ENCODE measurements around the gene SEMA5A.

SEMA5A gene

DNA sequence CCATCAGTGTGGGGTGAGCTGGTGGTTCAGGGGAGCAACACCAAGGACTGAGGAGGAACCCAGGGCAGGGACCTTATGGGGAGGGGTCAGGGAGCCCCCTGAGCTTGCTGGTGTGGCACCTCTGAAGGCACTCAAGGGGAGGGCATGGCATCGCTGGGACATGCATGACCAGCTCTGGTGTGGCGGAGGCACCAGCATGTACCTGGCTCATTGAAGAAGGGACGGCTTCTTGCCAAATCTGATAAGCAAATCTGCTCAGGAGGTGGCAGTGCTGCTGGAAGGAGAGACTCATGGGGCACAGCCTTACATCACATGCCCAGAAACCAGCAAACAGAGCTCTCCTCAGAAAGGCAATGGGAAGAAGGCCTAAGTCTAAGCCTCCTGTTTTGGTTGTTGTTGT, 421.8 kb downstream of the SEMA5A start:
- Histone ChIP-seq H3K4me2 (ENCODE audit: low read length, poor library complexity, severe bottlenecking) (no peak overlapping the region), H3K4me3 (ENCODE audit: insufficient read depth in 1 of 2, low read depth in 1 of 2, low read length in 2 of 2) (no peak overlapping the region), H2AK5ac (ENCODE audit: low read length, severe bottlenecking) (no peak overlapping the region), H4K91ac (ENCODE audit: low read length) (no peak overlapping the region), H3K9me3 (ENCODE audit: control insufficient read depth, low read length) (no peaks in the 10 kb centered on the region), H3K9ac (ENCODE audit: low read length) (no peak overlapping the region), H2BK120ac (ENCODE audit: low read depth, low read length) (no peak overlapping the region), H3K23ac (ENCODE audit: low read length in 2 of 2) (no peak overlapping the region), H4K8ac (ENCODE audit: low read length) (no peak overlapping the region), H3K79me1 (replicated peaks; ENCODE audit: low read length, poor library complexity, severe bottlenecking) (peaks cover 6% of the 10 kb centered on the region), H2BK12ac (ENCODE audit: low read length in 2 of 2) (no peak overlapping the region), H2BK15ac (ENCODE audit: low read depth, poor library complexity, severe bottlenecking) (no peak overlapping the region), H3K14ac (ENCODE audit: low read length in 2 of 2) (no peak overlapping the region), H3K36me3 (ENCODE audit: control insufficient read depth in 1 of 2, insufficient read depth in 2 of 2, low read depth in 1 of 2, low read length in 2 of 2) (peaks cover 0 to 10% of the 10 kb centered on the region in 2 experiments), H2BK5ac (ENCODE audit: low read depth, low read length, poor library complexity, severe bottlenecking) (no peak overlapping the region), H3K27me3 (ENCODE audit: control insufficient read depth in 1 of 2, insufficient read depth in 1 of 2, low read length in 2 of 2) (no peaks in the 10 kb centered on the region), H3K4ac (ENCODE audit: low read depth in 1 of 2, low read length in 2 of 2) (no peak overlapping the region), H3K18ac (ENCODE audit: low read depth in 1 of 2, low read length in 2 of 2) (no peak overlapping the region), H3K27ac (ENCODE audit: low read length, poor library complexity, severe bottlenecking) (no peak overlapping the region), H2AFZ (ENCODE audit: low read depth, low read length) (no peak overlapping the region), H3K4me1 (ENCODE audit: control insufficient read depth, insufficient read depth, low read depth, low read length) (peaks cover 6% of the 10 kb centered on the region)
- DNase-seq: no peak
- WGBS: 91% methylated on average over 3 of the region's 3 CpGs

DNA sequence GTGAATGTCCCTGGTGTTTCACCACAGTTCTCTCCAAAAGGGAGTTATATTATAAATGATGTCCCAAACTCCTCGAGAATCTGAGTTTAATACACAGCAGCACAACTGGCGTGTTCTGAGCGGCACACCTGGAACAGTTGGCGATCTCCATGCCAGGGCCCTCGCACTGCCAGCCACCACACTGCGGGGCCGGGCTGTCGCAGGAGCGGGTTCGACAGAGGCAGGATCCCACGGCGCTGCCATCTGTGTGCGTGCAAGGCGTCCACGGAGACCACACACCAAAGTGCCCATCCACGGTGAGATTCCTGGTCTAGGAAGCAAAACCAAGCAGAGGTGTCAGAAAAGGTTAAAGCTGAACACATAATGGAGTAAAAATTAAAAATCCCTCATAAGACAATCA, 423.3 kb downstream of the SEMA5A start:
- no peak overlapping the region for H2BK5ac ChIP-seq (ENCODE audit: low read depth, low read length, poor library complexity, severe bottlenecking)
- peaks cover 4% of the 10 kb centered on the region for H3K79me1 ChIP-seq (replicated peaks; ENCODE audit: low read length, poor library complexity, severe bottlenecking)
- no peak overlapping the region for H3K9ac ChIP-seq (ENCODE audit: low read length)
- no peak overlapping the region for H3K4me3 ChIP-seq (ENCODE audit: insufficient read depth in 1 of 2, low read depth in 1 of 2, low read length in 2 of 2)
- H3K18ac ChIP-seq (ENCODE audit: low read depth in 1 of 2, low read length in 2 of 2): no peak overlapping the region
- no peaks in the 10 kb centered on the region for H3K27me3 ChIP-seq (ENCODE audit: control insufficient read depth in 1 of 2, insufficient read depth in 1 of 2, low read length in 2 of 2)
- H3K9me3 ChIP-seq (ENCODE audit: control insufficient read depth, low read length): no peaks in the 10 kb centered on the region
- no peak overlapping the region for H4K8ac ChIP-seq (ENCODE audit: low read length)
- H2BK12ac ChIP-seq (ENCODE audit: low read length in 2 of 2): no peak overlapping the region
- 98% methylated on average over 13 of the region's 16 CpGs for WGBS
- peaks cover 0 to 18% of the 10 kb centered on the region in 2 experiments for H3K36me3 ChIP-seq (ENCODE audit: control insufficient read depth in 1 of 2, insufficient read depth in 2 of 2, low read depth in 1 of 2, low read length in 2 of 2)
- H3K4me1 ChIP-seq (ENCODE audit: control insufficient read depth, insufficient read depth, low read depth, low read length): peaks cover 6% of the 10 kb centered on the region
- no peak overlapping the region for H2AK5ac ChIP-seq (ENCODE audit: low read length, severe bottlenecking)
- H3K4ac ChIP-seq (ENCODE audit: low read depth in 1 of 2, low read length in 2 of 2): no peak overlapping the region
- H2BK15ac ChIP-seq (ENCODE audit: low read depth, poor library complexity, severe bottlenecking): no peak overlapping the region
- DNase-seq: no peak
- no peak overlapping the region for H3K27ac ChIP-seq (ENCODE audit: low read length, poor library complexity, severe bottlenecking)
- no peak overlapping the region for H3K14ac ChIP-seq (ENCODE audit: low read length in 2 of 2)
- H3K4me2 ChIP-seq (ENCODE audit: low read length, poor library complexity, severe bottlenecking): no peak overlapping the region
- no peak overlapping the region for H2BK120ac ChIP-seq (ENCODE audit: low read depth, low read length)
- no peak overlapping the region for H4K91ac ChIP-seq (ENCODE audit: low read length)
- H3K23ac ChIP-seq (ENCODE audit: low read length in 2 of 2): no peak overlapping the region
- H2AFZ ChIP-seq (ENCODE audit: low read depth, low read length): no peak overlapping the region

GRCh38 chr5:9121597-9121996, 424.3 kb downstream of the SEMA5A start:
- Histone ChIP-seq H3K9ac (ENCODE audit: low read length) (no peak overlapping the region), H3K14ac (ENCODE audit: low read length in 2 of 2) (no peak overlapping the region), H3K27ac (ENCODE audit: low read length, poor library complexity, severe bottlenecking) (no peak overlapping the region), H3K27me3 (ENCODE audit: control insufficient read depth in 1 of 2, insufficient read depth in 1 of 2, low read length in 2 of 2) (no peaks in the 10 kb centered on the region), H2BK120ac (ENCODE audit: low read depth, low read length) (no peak overlapping the region), H3K79me1 (replicated peaks; ENCODE audit: low read length, poor library complexity, severe bottlenecking) (peaks cover 4% of the 10 kb centered on the region), H3K18ac (ENCODE audit: low read depth in 1 of 2, low read length in 2 of 2) (no peak overlapping the region), H2BK15ac (ENCODE audit: low read depth, poor library complexity, severe bottlenecking) (no peak overlapping the region), H2AFZ (ENCODE audit: low read depth, low read length) (no peak overlapping the region), H2BK12ac (ENCODE audit: low read length in 2 of 2) (no peak overlapping the region), H4K91ac (ENCODE audit: low read length) (no peak overlapping the region), H3K4ac (ENCODE audit: low read depth in 1 of 2, low read length in 2 of 2) (no peak overlapping the region), H4K8ac (ENCODE audit: low read length) (no peak overlapping the region), H3K4me3 (ENCODE audit: insufficient read depth in 1 of 2, low read depth in 1 of 2, low read length in 2 of 2) (no peak overlapping the region), H2BK5ac (ENCODE audit: low read depth, low read length, poor library complexity, severe bottlenecking) (no peak overlapping the region), H3K23ac (ENCODE audit: low read length in 2 of 2) (no peak overlapping the region), H3K9me3 (ENCODE audit: control insufficient read depth, low read length) (no peaks in the 10 kb centered on the region), H2AK5ac (ENCODE audit: low read length, severe bottlenecking) (no peak overlapping the region), H3K4me1 (ENCODE audit: control insufficient read depth, insufficient read depth, low read depth, low read length) (peaks cover 6% of the 10 kb centered on the region), H3K4me2 (ENCODE audit: low read length, poor library complexity, severe bottlenecking) (no peak overlapping the region), H3K36me3 (ENCODE audit: control insufficient read depth in 1 of 2, insufficient read depth in 2 of 2, low read depth in 1 of 2, low read length in 2 of 2) (peaks cover 0 to 18% of the 10 kb centered on the region in 2 experiments)
- no peak for DNase-seq
- WGBS: 90% methylated on average over 1 of the region's 1 CpG

DNA sequence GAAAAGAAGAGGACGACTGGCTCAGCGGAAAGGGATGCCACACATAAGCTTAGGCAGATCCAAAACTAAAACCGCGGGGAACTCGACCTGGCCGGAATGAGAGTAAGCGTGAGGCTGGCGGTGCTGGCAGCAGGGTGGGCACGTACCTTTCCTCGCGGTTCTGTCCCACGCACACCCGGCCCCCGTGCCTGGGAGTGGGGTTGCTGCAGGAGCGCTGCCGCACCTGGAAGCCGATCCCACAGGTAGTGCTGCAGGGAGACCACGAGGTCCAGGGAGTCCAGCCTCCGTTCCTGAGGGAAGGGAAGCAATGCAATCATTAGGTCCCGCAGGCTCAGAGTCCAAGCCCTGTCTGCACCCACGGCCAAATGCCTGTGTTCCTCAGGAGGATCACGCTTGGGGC, 427.0 kb downstream of the SEMA5A start:
- H2BK12ac ChIP-seq (ENCODE audit: low read length in 2 of 2): no peak overlapping the region
- peak overlapping the region; percentile 33 for H4K8ac ChIP-seq (ENCODE audit: low read length)
- peaks cover 18% of the 10 kb centered on the region for H3K9me3 ChIP-seq (ENCODE audit: control insufficient read depth, low read length)
- no peak overlapping the region for H3K14ac ChIP-seq (ENCODE audit: low read length in 2 of 2)
- H2BK15ac ChIP-seq (ENCODE audit: low read depth, poor library complexity, severe bottlenecking): no peak overlapping the region
- H3K36me3 ChIP-seq (ENCODE audit: control insufficient read depth in 1 of 2, insufficient read depth in 2 of 2, low read depth in 1 of 2, low read length in 2 of 2): peaks cover 5 to 18% of the 10 kb centered on the region in 2 experiments
- H3K27me3 ChIP-seq (ENCODE audit: control insufficient read depth in 1 of 2, insufficient read depth in 1 of 2, low read length in 2 of 2): no peaks in the 10 kb centered on the region
- no peak overlapping the region for H4K91ac ChIP-seq (ENCODE audit: low read length)
- H3K4me2 ChIP-seq (ENCODE audit: low read length, poor library complexity, severe bottlenecking): no peak overlapping the region
- H2AFZ ChIP-seq (ENCODE audit: low read depth, low read length): no peak overlapping the region
- no peak overlapping the region for H2BK5ac ChIP-seq (ENCODE audit: low read depth, low read length, poor library complexity, severe bottlenecking)
- no peak overlapping the region for H3K4ac ChIP-seq (ENCODE audit: low read depth in 1 of 2, low read length in 2 of 2)
- H3K18ac ChIP-seq (ENCODE audit: low read depth in 1 of 2, low read length in 2 of 2): no peak overlapping the region
- WGBS: 93% methylated on average over 22 of the region's 22 CpGs
- H3K9ac ChIP-seq (ENCODE audit: low read length): no peak overlapping the region
- no peak overlapping the region for H3K4me3 ChIP-seq (ENCODE audit: insufficient read depth in 1 of 2, low read depth in 1 of 2, low read length in 2 of 2)
- no peak overlapping the region for H3K27ac ChIP-seq (ENCODE audit: low read length, poor library complexity, severe bottlenecking)
- H2BK120ac ChIP-seq (ENCODE audit: low read depth, low read length): no peak overlapping the region
- peaks cover 2% of the 10 kb centered on the region for H3K79me1 ChIP-seq (replicated peaks; ENCODE audit: low read length, poor library complexity, severe bottlenecking)
- H3K4me1 ChIP-seq (ENCODE audit: control insufficient read depth, insufficient read depth, low read depth, low read length): no peaks in the 10 kb centered on the region
- no peak overlapping the region for H3K23ac ChIP-seq (ENCODE audit: low read length in 2 of 2)
- no peak overlapping the region for H2AK5ac ChIP-seq (ENCODE audit: low read length, severe bottlenecking)
- no peak for DNase-seq

All from mesenchymal stem cell (in vitro differentiated cells and primary cell).